HTERT RPE-1 (cell line): ENCODE data around the gene FAM227A.

Experiments used
- in situ Hi-C: fragments of 300-500 bp; cut with MboI; formaldehyde crosslinking; loops from 4 replicates; pipeline ENCODE4 v1.14.3; 2020; ENCODE audit warnings: low sequenced_read_pairs

The FAM227A gene

GRCh38 chr22:38554281-38554680 lies 101.9 kb downstream of the FAM227A start:
- in situ Hi-C loops = no loop called here

DNA sequence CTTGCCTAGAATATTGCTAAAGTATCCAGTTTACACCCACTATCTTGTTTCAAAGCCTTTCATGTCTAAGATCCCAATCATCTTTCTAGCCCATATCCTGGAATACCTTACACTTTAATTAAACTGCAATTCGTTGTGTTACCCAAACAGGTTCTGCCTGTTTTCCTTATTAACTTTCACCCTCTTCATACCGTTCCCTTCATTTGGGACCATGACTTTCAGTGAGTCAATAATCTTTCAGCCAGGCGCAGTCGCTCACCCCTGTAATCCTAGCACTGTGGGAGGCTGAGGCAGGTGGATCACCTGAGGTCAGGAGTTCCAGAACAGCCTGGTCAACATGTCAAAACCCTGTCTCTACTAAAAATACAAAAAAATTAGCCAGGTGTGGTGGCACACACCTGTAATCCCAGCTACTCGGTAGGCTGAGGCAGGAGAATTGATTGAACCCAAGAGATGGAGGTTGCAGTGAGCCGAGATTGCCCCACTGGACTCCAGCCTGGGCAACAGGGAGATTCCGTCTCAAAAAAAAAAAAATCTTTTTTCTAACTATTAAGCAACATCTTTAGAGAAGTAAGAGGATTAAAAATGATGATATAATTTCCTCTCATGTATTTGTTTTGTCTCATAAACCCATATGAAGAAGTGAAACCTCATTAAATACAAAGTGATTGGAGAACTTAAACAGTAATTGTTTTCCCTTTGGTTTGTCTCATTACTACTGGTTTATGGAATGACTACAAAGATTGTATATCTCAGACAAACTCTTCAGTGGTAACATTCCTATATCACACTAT lies 106.9 kb downstream of the FAM227A start:
- in situ Hi-C loops = no loop called here

DNA sequence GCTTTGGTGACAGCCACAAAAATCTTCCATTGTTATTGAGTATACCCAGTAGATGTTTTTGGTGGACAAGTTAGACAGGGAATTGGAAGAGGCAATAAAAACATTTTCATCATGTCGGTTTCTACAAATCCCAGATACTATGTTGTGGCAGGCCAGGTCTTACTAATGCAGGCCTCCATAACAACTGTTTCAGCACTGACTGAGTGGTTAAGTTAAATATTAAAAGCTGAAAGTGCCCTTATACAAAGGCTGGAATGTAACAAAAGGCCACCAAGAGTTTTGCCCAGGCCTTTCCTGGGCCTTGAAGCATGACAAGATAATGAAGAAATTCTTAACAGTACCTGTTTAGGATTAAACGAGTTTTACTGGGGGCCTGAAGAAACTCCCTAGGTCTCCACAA lies 115.5 kb downstream of the FAM227A start:
- in situ Hi-C loops = no loop called here

DNA sequence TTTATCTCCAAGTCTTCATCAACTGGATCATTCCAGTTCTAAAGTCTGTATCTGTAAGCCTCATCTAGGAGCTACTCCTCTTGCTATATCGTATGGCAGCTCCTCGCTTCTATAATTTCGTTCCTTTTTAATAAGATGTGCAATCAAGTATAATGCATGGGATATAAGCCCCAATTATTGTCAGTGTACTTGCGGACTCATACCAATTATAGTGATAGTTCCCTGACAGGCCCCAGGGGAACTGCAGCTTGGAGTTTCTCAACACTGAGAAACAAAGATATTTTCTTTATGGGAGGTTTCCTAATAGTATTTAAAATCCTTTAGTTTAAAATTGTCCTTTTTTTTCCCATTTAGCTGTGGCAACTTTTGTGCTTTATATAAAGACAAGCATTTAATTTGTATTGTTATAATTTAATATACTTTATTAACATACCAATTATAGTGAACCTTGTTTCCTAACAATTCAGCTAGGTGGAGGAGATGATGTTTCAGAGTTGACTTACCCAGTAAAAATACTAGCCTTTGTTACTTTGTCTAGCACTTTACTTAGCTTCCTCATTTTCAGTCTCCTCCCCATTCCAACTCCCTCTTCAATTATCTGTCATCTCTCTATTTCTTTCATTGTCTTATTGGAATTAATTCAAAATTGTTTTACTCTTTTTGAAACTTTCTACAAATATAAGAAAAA lies 124.8 kb downstream of the FAM227A start:
- in situ Hi-C loops = no loop called here
